ENCODE results near the gene COPG2. TPM values are rescaled to one million over a fixed set of nuclear protein-coding genes. Genes with fewer than 3 reads are reported as not detected.

The COPG2 gene
- total RNA-seq, 4 donors from 2014 or later = 8.3 to 23.8 (median 17.3) TPM

DNA sequence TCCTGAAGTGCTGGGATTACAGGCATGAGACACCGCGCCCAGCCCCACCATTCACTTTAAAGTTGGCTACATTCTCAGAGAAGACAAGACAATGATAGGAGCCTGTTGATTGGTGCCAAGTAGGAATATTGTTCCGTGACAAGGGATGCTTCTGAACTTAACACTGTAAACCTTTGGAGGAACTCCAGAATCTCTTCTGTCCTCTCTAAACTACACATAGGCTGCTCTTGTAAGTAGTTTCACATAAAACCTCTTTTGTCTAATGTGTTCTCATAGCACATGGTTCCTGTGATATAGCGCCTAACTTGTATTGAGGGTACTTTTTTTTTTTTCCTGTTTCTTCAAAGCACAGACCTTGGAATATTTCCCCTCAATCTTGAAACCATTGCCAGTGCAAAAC, 3.6 kb upstream of the COPG2 start:
- TF ChIP-seq, protein P1, sequence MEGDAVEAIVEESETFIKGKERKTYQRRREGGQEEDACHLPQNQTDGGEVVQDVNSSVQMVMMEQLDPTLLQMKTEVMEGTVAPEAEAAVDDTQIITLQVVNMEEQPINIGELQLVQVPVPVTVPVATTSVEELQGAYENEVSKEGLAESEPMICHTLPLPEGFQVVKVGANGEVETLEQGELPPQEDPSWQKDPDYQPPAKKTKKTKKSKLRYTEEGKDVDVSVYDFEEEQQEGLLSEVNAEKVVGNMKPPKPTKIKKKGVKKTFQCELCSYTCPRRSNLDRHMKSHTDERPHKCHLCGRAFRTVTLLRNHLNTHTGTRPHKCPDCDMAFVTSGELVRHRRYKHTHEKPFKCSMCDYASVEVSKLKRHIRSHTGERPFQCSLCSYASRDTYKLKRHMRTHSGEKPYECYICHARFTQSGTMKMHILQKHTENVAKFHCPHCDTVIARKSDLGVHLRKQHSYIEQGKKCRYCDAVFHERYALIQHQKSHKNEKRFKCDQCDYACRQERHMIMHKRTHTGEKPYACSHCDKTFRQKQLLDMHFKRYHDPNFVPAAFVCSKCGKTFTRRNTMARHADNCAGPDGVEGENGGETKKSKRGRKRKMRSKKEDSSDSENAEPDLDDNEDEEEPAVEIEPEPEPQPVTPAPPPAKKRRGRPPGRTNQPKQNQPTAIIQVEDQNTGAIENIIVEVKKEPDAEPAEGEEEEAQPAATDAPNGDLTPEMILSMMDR (IDR thresholded peaks at IDR 0.05; ENCODE audit: low read depth) = no peak

DNA sequence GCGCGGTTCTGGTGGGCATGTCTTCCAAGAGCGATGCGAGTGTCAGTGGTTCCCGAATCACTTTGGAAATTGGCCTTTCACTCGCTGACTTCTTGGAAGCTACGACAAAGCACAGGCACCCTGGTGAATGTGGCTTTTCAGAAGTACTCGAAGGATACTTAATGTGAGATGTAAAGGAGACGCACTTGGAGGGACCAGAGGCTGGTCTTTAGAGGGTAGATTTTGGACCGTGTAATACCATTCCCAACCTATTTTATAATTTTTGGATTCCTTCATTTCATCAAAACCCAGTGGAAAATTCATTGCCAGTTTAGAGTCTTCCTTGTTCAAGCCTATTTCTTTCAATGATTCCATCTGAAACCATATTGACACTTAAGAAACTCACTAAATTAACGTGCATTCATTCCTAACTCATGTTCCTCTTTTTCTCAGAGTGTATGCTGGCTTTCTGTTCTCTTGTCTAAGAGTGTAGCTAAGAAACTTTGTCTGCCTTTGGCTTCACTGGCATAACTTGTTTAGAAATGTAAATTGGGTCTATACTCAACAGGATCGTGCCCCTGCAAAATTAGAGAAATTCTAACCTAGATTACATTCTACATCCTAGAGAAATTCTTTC, 645 bp upstream of the COPG2 start:
- TF ChIP-seq, protein P1 (IDR thresholded peaks at IDR 0.05; ENCODE audit: low read depth) = no peak

DNA sequence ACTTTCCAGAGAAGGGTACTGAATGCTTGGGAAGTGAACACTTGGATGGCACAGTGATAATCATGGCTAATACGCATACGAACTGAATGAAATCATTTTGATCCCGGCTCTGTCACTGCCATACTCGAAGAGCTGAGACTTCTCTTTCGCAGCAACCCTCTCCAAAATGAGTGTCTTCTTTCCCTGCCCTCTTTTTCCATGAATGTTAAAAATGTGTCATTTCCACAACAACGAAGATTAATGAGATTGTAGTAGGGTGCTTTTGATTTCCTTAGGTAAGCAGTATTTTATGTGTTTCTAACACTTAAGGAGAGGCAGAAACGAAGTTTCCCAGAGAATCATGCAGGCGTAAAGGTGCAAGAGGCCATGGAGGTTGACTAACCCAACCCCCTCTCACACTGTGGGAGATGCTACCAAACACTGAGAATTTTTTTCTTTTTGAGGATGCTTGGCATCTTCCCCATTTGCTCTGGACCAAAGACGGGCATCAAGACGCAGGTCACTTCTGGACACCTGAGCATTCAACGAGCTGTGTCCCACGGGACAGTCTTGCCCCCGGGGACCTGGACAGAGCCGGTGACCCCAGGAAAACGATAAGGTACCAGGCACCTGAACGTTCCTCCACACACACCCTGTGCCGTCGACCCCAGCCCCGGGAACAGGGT, 823 bp downstream of the COPG2 start:
- TF ChIP-seq, protein P1 (IDR thresholded peaks at IDR 0.05; ENCODE audit: low read depth) = no peak

DNA sequence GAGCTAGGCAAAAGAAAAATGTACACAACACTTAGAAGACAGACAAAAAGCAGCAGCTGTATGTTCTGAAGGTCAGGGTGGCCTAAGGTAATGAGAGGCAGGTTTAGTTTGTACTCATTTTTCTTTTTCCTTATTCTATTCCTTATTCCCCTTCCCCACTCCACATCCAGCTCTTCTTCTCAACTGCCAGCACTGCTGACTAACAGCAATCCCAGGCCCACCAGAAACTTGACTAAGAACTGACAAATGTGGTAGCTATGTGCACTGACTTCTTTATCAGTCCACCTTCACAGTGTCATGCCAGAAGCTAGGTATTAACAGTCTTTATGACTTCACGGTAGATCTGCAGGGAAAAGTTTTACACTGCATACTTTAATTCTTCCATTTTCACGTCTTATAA, 6.1 kb downstream of the COPG2 start:
- TF ChIP-seq, protein P1 (IDR thresholded peaks at IDR 0.05; ENCODE audit: low read depth) = no peak

DNA sequence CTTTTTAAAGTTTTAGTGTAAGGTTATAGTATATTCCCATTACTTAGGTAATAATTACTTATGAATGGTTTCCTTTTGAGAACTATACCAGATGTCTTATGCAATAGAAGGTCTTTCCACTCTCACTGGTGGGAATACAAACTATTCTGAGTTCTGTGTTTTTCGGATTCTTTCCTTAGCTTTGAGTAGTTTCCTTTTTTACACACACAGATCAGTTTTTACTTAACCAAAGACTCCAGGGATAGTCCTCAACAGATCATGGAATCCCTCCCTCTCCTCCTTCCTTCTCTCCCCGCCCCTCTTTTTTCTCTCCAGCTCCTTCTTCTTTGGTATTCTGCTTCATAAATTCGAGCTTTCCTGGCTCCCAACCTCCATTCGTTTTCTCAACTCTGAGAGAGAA, 13.3 kb downstream of the COPG2 start:
- TF ChIP-seq, protein P1 (IDR thresholded peaks at IDR 0.05; ENCODE audit: low read depth) = no peak

DNA sequence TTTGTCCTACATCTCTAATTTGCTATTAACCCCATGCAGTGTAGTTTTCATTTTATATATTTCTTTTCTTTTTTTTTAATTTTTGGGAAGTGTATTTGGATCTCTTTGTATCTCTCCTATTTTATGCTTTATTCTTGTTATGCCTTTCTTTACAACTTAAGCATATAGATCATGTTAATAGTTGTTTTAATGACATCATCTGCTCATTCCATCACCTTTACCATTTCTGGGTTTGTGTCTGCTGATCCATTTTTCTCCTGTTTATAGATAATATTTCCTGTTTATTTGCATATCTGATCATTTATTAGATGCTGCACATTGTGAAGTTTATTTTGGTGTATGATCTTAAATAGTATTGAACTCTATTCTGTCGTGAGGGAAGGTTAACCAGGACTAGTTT, 13.7 kb downstream of the COPG2 start:
- TF ChIP-seq, protein P1 (IDR thresholded peaks at IDR 0.05; ENCODE audit: low read depth) = no peak

DNA sequence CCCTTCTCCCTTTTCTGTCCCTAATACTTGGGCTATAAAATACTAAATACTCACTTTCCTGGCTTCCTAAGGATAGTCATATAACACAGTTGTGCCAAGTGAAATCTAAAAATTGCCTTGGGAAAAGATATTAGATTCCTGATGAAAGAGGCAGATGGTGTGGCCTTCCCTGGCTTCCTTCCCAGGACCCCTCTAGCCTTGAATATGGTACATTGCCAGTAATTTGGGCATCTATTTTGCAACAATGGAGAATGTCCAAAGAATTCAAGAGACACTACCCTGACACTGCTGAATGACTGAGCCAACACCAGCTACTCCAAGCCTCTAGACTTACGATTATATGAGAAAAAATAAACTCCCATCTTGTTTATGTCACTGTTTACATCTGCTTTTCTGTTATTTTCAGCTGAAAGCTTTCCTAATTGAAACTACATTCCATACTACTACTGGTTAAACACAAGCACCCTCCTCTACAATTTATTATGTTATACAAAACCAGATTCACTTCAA, 17.9 kb downstream of the COPG2 start:
- TF ChIP-seq, protein P1 (IDR thresholded peaks at IDR 0.05; ENCODE audit: low read depth) = no peak
